Stimulated activated CD8-positive, alpha-beta memory T cell treated with anti-CD3 and anti-CD28 coated beads, Interleukin-4, amount 100 ng/mL, for 4 hours (primary cell): ENCODE data around the gene TUBA4B.
A peak's percentile ranks its signal among the peaks of the same experiment; 100 is the strongest.
"Not testable (repeated sequence)": the region's sequence is repeated elsewhere in the genome, so short reads cannot be mapped to it uniquely, and the experiment has no call there.

ENCODE experiments used
- DNase-seq, 2 donors: peaks; one replicate each; pipeline ENCODE4 v3.0.0-alpha.2; 2020; ENCODE audit warnings: low read depth in 2 of 2, low spot score in 1 of 2

TUBA4B gene

DNA sequence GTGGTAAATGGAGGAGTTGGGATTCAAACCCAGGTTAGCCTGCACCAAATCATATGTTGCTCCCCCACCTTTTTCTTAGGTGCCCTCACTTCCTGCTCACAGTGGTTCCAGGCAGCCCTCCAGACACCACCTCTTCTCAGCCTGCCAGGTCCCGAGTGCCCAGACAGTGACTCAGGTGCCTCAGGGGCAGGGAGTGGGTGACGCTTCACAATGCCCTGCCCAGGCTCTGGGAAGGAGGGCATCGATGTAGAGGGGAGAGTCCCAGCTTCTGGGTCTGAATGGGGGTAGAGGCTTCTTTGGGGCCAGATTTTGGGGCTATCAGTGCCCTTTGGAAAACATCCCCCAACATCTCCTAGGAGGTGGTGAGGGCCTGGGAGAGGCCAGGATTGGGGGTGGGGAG lies 20.9 kb downstream of the TUBA4B start:
- no peak for DNase-seq

DNA sequence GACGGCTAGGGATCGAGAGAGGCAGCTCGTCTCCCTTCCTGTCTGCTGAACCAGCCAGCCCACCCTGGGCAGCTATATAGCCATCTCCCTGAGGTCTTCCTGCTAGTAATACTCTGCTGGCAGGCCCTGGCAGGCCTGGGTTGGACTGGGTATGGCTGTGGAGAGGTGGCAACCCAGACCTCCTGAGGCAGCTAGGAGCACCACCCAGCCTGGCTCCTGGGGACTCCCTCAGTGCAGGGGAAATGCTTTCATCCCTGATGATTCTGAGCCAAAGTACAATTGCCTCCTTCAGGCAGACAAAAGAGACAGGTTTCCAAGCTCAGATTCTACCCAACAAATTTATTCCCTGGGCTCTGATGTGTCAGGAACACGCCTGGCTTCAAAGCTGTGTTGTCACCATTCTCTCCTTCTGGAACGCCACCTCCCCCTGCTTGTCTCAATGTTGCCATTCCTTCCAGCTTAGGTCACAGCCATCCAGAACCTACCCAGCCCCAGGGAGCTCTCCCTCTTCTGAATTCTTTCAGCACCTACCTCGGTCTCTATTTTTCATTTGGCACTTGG lies 21.4 kb downstream of the TUBA4B start:
- DNase-seq: no peak

DNA sequence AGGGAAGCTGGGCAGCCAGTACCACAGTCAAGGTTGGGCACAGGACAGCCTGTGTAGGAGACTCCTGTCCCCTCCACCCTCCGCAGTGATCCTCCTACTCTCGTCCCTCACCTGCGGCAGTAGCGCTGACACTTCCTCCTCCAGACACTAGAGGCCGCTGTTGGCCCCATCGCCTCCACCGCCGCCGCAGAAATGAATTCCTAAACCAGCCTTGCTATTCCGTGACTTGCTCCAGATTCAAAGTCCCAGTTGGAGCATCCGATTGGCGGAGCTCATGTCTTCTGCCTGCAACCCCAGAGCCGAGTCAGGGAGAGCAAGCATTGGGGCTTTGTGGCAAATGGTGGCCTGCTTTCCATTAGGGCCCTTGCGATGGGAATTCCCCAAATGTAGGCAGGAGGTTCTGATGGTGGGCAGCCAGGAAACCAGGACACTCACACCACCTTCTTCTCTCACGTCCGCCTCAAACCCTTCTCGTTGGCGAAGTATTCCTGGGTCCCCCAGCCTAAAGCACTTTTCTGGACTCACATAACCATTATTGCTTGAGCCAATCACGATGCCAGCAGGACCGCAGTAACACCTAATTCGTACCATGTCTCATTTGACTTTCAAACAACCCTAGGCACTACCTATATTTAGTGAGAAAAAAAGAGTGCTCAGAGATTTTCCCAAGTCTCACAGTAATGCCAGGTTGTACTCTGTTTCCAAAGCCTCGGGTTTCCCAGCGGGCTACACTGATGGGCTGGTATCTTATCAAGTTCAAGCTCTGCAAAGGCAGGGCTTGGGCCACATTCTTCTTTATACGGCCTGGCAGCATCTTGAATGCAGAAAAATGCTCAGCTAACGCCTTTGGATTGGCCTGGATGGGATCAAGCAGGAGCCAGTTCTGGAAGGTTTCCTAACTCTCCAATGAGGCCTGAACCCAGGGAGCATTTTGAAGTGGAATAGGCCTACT lies 24.9 kb downstream of the TUBA4B start:
- peak; percentile 52 to 58 for DNase-seq

DNA sequence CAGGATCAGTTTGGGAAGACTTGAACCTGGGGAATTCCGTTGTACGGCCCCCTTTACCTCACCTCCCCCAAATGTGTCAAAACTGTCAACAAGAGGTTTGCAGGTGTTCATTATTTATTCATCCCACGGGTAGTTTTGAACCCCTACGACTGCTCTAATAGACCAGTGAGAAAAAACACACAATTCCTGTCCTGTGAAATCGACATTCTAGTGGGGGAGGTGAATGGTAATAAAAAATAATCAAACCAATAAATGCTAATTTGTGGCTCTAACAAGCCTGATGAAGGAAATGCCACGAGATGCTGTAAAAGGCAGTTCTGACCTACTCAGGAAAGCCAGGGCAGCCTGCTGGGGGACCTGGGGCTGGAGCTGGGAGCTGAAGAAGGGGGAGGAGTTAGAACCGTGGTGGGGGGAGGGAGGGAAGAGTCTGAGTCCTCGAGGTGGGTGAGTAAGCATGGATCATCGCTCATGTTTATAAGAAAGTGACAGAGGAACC lies 25.7 kb downstream of the TUBA4B start:
- no peak for DNase-seq

DNA sequence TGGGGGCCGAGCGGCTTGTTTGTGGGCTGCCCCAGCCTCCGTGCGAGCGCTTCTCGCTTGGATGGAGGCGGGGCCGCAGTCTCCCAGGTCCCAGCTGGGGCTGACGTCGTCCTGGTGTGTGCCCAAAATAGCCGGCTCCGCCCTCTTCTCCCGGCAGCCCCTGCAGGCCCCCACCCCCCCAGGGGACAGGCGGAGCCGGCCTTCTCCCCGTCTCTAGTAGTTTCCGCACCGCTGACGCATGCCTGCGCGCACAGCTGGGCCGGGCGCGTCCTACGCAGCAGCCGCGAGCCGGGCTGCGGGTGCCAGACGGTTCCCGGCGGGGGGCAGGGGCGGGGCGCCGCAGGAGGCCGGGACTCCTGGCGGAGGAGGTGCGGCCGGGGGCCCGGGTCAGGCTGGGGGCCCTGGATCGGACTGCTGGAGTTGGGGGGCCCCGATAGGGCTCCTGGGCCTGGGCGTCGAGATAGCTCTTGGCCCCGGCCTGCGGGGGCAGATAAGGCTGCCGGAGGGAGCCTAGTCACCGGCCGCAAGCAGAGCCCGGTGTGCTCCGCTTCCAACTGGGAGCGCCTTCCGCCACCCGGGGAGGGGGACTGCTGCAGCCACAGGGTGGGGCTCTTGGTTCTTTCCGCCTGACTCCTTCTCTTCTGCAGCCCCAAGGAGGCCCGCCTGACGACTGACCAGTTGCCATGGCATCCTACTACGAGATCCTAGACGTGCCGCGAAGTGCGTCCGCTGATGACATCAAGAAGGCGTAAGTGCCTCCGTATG lies 26.3 kb downstream of the TUBA4B start, which contains the start of gene DNAJB2:
DNAJB2 (plus strand) TSS at position 216 of the 765 bp plus-strand sequence; CDS start at position 684, 468 bp downstream.
- DNase-seq: peak; percentile 97 to 99

DNA sequence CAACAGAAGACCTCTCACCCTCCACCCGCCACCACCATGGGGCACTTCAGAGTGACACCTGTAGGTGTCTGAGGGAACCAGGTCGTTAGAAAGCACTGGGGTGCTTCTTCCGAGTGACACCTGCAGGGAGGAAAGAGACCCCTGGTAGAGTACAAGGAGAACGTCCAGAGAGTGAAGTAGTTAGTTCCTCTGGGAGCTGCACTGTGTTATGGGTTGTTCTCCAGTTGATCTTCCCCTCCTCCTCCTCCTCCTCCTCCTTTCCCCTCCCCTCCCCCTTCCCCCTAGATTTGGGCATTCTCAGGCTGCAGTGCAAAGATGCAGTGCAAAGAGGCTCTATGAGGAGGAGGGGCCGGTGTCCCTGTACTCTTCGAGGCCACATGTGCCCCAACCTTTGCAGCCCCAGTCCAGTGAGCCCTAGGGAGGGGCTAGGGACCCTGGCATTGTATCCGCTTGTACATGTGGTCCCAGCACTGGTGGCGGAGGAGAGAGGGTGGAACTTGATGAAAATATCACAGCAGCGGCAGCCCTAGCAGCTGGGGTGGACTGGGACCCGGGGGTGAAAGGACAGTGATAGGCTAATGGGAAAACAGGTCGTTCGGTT lies 27.0 kb downstream of the TUBA4B start:
- no peak for DNase-seq

DNA sequence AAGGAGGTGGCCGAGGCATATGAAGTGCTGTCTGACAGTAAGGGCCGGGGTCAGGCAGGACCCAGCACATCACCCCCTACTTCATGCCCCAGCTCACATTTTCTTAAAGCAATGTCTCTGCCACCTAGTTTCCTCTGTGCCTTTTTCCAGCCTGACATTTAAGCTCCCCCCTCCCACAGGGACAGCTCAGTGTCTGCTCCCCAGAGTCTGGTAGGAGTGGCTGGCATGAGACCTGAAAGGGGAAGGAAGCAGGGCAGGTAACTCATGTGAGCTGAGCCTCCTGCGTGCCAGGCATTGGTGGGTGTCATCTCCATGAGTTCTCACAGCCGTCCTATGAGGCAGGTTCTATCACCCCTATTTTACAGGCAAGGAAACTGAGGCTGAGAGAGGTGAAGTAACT lies 27.6 kb downstream of the TUBA4B start:
- no peak for DNase-seq

DNA sequence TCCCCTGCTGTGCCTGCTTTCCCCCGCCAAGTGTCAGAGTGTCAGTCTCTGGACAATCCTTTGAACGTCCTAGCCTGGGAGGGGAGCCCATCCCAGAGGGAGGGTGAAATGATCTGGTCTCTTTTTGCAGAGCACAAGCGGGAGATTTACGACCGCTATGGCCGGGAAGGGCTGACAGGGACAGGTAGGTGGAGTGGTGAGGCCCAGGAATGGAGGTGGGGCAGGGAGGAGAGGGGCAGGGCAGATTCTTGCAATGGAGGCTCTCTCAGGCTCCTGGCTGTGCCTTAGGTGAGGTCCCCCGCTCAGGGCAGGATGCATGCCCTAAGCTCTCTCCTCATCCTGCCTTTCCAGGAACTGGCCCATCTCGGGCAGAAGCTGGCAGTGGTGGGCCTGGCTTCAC lies 28.5 kb downstream of the TUBA4B start:
- DNase-seq: no peak

DNA sequence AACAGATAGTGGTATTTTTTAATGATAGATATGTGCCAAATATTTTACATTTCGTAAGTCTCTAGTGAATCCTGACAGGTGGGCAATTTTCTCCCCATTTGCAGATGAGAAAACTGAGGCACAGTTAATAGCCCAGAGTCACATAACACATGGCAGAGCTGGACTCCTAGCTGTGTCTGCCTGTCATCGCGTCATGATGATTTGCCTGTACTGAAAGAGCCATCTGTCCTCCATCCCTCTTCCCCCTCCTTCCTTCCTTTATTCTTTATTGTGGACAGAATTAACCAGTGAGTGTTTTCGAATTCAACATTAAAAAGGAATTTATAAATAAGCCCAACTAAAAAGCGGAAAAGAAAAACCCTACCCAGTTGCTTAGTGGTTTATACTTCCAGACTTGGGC lies 29.3 kb downstream of the TUBA4B start:
- no peak for DNase-seq

DNA sequence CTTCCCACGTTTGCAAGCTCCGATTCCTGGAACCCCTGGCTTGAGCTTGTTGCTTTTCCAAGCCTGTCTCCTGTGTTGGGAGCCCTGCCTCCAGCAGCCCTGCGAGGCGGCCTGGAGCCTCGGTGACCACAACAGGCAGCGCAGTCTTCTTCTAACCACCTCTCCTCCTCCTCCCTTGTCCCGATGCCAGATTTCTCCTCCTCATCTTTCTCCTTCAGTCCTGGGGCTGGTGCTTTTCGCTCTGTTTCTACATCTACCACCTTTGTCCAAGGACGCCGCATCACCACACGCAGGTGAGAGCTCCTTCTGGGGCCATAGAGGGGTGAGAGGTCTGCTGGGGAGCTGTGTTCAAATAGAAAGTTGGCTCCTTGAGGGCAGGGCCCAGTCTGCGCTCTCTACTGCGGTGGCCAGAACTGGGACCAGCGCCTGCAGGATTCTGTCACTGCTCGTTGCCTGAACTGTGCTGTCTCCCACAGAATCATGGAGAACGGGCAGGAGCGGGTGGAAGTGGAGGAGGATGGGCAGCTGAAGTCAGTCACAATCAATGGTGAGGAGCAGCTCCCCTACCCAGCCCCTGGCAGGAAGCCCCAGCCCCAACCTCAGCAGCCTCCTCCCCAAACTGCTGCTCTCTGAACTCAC lies 30.0 kb downstream of the TUBA4B start:
- DNase-seq: no peak

DNA sequence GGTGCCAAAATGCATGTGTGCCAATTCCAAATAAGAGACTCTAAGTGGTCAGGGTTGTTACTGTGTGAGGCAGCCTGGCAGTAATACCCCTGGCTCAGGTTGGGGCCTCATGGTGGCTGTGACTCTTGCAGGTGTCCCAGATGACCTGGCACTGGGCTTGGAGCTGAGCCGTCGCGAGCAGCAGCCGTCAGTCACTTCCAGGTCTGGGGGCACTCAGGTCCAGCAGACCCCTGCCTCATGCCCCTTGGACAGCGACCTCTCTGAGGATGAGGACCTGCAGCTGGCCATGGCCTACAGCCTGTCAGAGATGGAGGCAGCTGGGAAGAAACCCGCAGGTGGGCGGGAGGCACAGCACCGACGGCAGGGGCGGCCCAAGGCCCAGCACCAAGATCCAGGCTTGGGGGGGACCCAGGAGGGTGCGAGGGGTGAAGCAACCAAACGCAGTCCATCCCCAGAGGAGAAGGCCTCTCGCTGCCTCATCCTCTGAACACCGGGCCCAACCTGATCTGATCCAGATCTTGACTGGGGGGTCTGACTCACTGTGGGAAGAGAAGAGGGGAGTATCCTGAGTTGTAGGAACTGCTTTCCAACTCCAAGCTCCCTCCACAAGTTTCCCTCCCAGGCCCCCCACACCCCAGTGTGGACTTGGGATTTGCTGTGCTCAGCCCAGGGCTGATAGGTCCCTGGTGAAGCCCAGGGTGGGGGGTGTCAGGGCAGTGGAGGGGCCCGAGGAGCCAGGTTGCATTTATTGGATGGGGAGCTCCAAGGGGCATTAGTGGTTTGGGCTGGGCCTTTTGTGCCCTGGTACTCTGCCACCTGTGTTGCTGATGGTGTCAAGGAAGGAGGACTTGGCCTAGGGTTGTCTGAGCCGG lies 31.7 kb downstream of the TUBA4B start:
- no peak for DNase-seq

DNA sequence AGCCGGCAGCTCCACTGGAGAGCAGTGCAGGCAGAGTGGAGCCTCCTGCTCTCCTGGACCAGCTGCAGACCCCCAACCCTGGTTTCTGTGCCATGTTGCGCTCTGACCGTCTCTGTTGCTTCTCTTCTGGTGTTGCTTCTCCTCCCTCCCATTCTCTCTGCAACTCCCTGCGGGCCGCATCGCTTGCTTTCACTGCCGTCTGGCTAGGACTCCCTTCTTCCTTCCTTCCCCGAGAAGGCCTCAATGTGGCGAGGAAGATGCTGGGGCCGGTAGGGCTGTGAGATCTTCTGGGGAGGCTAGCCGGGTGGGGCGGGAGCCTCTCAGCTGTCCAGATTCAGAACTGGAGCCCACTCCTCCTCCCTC lies 32.3 kb downstream of the TUBA4B start:
- DNase-seq: no peak

DNA sequence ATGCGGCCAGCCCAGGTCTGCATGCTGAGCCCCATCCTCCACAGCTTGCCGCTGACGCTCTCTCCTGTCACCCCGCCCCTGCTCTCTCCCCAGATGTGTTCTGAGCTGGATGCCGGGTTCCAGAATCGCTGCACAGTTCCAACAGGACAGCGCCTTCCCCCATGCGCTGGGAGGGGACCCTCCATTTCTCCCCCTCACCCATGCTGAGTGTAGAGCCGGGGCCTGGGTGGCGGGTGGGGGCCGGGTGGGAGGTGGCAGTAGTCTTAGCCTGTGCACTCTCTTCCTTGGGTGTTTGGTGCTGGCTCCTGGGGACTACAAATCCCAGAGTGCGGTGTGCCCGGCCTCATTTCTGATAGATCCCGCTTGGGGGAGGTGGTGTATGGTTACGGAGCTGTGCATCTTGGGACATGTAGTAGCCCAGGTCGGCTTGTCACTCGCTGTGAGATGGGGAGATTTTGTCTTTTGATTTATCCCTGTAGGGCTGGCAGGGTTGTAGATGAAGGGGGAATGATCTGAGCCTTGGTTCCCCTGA lies 32.9 kb downstream of the TUBA4B start:
- no peak for DNase-seq

DNA sequence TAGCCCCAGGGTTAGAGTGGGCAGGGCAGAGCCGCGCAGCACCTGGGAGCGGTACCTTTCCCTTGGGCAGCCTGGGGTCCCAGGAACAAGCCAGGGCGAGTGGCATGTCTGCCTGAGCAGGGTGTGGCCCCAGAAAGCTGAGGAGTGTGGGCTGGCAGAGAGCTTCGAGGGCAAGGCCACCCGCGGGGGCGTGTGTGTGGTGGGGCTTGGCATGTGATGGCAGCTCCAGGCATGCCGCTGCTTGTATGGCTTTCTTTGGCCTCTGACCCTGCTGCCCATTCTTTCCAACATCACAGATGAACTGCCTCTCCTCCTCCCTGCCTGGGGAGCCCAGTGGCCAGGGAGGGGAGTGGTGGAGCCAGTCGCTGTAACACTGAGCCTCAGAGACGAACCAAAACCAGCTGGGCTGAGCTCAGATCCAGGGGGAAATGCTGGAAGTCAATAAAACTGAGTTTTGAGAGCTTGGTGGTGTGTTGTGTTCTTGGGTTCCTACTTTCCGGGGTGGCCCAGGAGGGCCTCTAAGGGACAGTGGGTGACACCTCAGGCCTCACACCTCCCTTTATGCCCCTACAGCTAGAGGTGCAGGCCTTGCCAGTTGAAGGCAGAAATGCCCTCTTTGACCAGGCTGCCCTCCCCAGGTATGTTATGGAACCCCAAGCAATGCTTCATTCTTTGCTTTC lies 33.5 kb downstream of the TUBA4B start:
- DNase-seq: no peak

DNA sequence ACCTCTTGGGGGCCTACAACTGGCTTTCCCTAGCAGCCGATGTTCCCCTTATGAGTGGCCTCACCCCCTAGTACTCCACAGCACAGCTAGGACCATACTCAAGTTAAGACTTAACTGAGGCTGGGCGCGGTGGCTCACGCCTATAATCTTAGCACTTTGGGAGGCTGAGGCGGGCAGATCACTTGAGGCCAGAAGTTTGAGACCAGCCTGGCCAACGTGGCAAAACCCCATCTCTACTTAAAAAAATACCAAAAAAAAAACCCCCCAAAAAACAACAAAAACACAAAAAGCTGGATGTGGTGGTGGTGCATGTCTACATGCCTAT lies 34.0 kb downstream of the TUBA4B start:
- DNase-seq: not testable (repeated sequence)

DNA sequence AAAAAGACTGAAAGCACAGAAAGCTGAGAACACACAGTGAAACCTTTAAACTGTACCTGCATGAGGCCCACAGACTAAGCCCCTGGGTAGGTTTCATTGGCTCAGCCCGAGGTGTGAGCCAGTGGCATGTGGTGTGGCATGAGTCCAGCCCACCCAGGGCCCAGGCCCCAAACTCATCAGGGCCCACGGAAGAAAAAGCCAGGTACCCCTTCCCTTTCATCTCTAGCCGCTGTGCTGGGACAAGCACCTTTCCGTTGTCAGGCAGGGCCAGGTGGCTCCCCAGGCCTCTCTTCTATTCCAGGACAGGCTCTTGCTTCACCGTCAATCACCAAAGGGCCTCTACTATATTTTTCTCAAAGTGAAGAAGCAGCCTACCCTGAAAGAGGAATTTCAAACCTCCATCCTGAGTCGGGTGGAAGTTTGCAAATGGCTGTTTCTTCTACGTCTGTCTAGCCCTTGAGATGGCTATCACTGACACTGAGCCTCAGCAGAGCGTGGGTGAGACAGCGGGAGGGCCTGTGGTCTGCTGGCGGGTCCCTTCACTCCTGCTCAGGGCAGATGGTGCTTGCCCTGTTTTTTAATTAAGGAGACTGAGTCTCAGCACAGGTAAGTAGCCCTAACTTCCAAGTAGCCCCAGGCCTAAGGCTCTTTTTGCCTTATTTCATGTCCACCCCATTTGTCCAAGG lies 34.7 kb downstream of the TUBA4B start:
- DNase-seq: no peak

DNA sequence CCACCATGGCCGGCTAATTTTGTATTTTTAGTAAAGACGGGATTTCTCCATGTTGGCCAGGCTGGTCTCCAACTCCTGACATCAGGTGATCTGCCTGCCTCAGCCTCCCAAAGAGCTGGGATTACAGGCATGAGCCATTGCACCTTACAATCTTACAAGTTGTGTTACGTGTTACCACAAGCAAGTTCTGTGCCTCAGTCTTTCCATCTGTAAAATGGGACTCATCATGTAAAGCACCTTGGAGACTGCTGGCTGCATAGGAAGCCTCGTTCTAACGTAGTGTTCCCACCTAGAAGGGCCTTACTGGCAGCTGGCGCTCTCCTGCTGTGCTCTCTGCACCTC lies 36.1 kb downstream of the TUBA4B start:
- DNase-seq: no peak

DNA sequence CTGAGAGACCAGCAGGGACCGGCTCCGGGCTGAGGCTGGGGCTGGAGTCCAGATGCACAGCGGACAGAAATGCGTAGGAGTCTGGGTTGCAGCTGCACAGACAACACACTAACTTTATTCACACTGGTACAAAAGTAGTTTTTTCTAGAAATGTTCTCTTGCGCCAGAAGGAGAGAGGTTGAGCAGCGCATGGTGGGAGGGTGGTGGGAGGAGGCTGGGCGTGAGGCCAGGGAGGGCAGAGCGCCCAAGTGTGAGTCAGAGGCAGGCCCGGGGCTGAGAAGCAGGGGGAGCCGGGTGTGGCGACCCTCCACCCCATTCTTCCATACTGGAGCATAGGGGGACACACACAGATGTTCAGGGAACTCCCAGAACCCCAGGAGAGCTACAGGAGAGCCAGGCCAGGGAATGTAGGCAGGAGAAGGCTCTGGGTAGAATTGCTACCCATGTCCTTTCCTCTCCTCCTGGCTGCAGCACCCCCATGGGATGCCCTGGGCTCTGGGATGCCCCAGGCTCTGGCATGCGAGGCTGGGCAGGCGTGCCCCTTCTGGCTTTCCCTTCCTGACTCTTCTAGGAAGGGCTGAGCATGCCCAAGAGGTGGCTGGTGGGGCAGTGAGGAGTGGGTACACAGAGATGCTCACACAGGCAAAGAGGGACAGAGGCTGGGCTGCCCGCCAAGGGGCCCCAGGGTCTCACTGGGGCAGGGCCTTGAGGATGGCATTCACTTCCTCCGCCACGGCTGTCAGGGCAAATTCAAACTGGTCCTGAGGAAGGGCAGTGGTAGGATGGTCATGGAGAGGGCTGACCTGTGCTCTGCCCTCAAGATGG lies 36.7 kb downstream of the TUBA4B start:
- DNase-seq: no peak
